Peyer's patch (tissue), 4 donors: Measurements from ENCODE around the gene PARPBP.

ENCODE experiments used
- POLR2A ChIP-seq, 2 donors: fragments of 450-650 bp; IDR thresholded peaks; one replicate each; pipeline ENCODE4 v1.5.1; 2017; ENCODE audit warnings: antibody characterized with exemption in 2 of 2, mild to moderate bottlenecking in 2 of 2, moderate library complexity in 2 of 2
- TF ChIP-seq, protein P1 (sequence below), 6 experiments: fragments of 450-650 bp in 4 of 6; fragments of 200-600 bp in 2 of 6; sonication (generic) in 1 of 6; IDR thresholded peaks; one replicate each; pipeline ENCODE4 v1.5.1; 2017 to 2019; ENCODE audit warnings: antibody characterized with exemption in 6 of 6, mild to moderate bottlenecking in 3 of 6, moderate library complexity in 1 of 6

DNA sequence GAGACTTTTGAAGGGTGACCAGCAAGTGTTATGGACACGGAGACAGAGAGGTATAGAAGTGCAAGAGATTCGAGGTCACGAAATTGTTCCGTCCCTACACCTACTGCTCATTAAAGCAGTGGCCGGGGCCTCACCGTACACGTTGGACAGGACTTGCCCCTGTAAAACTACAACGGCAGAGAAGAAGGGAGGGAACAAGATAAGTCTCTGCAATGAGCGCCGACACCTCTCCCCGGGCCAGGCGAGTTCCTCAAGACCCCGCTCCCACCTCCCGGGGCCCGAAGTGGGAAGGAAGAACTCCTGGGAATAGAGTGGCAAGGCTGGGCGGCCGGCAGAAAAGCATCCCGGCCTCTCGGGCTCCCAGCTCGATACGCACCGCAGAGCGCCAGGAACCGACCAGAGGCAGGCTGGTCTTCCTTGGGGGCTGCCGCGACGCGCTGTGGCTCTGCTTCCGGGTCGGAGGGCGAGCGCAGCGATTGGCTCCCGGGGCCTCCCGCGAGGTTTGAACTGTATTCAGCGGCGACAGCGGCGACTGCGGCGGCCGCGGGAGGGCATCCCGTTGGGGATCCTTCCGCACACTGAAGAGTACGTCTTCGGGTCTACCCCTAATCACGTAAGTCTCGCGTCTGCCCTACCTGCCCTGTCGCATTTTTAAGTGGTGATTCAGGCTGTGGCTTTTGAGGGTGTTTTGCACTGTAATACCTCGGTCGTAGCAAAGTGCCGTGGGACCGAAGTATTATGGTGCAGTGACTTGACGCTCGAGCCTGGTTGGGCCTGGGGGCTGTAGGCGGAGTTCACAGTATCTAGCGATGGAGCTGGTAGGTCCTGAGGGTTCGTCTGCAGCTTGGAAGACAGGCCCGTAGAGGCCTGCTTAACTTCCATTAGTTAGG is at the start of gene PARPBP, which contains the start of gene NUP37:
- TF ChIP-seq, protein P1, sequence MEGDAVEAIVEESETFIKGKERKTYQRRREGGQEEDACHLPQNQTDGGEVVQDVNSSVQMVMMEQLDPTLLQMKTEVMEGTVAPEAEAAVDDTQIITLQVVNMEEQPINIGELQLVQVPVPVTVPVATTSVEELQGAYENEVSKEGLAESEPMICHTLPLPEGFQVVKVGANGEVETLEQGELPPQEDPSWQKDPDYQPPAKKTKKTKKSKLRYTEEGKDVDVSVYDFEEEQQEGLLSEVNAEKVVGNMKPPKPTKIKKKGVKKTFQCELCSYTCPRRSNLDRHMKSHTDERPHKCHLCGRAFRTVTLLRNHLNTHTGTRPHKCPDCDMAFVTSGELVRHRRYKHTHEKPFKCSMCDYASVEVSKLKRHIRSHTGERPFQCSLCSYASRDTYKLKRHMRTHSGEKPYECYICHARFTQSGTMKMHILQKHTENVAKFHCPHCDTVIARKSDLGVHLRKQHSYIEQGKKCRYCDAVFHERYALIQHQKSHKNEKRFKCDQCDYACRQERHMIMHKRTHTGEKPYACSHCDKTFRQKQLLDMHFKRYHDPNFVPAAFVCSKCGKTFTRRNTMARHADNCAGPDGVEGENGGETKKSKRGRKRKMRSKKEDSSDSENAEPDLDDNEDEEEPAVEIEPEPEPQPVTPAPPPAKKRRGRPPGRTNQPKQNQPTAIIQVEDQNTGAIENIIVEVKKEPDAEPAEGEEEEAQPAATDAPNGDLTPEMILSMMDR (IDR thresholded peaks at IDR 0.05): peak in 1 of 6 experiments; percentile 16
- peak; percentile 33 to 47 for TF ChIP-seq POLR2A (IDR thresholded peaks at IDR 0.05)
